DMS114 treated with DMSO at 0.1 percent for 48 hours (cell line): Measurements from ENCODE around the gene POU2F3.
A peak's percentile ranks its signal among the peaks of the same experiment; 100 is the strongest.

Source experiments
- DNase-seq: peaks from one replicate; lab custom pipeline; 2025; ENCODE audit not compliant: unreplicated experiment; lab: John Stamatoyannopoulos, UW

The POU2F3 gene

DNA sequence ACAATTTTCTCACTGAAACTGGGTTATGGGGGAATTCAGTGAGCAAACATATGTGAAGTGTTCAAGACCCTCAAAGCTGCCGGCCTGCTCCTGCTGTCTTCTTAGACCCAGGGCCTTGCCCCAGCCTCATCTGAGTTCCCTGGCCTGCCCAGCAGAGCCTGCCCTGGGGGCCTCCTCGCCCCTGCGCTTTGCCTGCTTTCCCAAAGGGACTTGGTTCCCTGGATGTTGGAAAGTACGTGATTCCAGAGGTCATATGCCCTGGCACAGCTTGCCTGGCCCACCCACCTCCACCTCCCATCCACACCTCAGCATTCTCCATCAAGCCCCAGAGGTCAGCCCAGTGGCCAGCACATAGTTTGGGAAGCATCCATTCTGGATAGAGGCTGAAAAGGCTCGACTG is 13.7 kb upstream of the POU2F3 start:
- no peak for DNase-seq

DNA sequence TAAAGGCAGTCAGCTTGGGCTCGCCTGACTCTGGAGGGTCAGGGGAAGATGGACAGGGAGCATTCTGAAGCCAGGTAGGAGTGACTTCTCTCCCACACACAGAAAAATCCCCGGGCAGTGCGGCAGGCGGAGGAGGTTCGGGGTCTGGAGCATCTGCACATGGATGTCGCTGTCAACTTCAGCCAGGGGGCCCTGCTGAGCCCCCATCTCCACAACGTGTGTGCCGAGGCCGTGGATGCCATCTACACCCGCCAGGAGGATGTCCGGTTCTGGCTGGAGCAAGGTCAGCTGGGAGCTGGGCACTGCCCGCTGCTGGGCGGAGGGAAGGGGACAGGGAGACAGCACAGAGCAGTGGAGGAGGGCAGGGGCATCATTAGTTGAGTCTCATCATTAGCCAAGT is 13.2 kb upstream of the POU2F3 start:
- no peak for DNase-seq

DNA sequence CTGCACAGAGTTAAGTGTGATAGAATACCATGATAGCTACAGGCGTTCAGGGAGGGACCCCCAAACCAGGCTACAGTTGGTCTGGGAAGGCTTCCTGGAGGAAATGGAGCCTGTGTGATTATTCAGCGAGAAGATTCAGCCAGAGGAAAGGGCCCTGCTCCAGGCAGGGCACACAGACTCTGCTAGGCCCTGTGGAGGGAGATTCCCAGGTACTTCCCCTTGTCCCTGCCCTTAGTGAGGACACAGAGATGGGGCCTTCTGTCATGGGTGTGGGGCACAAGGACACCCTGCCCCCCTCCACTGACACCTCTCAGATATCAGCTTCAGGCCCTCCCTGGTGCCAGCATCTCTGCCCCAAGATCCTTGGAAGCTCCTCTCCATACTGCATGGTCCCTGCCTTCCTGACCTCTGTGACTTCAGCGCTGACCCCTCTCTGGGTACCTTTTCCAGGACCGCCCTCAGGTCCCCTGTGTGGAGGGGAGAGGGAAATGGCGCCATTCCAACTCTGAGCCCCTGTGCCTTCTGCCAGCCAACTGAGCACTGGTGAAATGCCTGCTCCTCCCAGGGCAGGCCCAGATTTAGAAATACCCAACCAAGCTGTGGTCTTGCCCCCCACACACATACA is 12.6 kb upstream of the POU2F3 start:
- DNase-seq = no peak

DNA sequence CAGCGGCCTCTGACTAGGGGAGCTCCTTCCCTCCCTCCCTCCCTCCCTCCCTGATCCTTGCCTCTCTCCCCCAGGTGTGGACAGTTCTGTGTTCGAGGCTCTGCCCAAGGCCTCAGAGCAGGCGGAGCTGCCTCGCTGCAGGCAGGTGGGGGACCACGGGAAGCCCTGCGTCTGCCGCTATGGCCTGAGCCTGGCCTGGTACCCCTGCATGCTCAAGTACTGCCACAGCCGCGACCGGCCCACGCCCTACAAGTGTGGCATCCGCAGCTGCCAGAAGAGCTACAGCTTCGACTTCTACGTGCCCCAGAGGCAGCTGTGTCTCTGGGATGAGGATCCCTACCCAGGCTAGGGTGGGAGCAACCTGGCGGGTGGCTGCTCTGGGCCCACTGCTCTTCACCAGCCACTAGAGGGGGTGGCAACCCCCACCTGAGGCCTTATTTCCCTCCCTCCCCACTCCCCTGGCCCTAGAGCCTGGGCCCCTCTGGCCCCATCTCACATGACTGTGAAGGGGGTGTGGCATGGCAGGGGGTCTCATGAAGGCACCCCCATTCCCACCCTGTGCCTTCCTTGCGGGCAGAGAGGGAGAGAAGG is 11.1 kb upstream of the POU2F3 start:
- no peak for DNase-seq

DNA sequence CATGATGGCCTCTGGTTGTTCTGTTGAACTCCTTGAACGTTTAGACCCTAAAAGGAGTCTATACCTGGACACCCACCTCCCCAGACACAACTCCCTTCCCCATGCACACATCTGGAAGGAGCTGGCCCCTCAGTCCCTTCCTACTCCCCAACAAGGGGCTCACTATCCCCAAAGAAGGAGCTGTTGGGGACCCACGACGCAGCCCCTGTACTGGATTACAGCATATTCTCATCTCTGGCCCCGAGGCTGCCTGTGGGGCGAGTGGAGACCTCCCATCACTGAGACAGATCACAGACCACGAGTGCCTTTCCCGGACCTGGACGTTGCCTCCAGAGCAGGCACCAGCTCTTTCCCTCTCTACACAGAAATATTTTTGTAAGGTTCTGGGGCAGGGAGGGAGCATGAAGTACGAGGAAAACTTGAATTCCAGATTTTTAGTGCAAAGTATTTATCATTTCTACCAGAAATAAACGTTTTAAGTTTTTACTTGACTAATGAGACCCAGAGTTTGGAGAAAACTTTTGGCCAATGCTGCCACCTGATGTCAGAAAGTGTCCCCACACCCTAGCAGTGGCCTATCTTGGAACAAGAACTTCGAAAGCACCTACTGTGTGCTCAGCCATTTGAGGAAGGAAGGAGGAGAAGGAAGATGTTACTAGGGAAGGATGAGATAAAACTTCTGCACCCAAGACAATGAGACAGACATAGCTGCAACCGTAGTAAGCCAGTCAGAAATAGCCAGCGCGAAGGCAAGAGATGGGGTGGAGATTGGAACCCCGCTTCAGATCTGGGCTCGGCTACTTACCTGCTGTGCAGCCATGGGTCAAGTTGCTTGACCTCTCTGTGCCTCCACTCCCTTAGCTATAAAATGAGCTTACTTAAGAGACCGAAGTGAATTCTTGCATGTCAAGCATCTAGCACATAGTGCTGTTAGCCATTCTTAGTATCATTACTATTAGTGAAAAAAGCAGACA is 10.2 kb upstream of the POU2F3 start:
- peak; percentile 3 for DNase-seq

DNA sequence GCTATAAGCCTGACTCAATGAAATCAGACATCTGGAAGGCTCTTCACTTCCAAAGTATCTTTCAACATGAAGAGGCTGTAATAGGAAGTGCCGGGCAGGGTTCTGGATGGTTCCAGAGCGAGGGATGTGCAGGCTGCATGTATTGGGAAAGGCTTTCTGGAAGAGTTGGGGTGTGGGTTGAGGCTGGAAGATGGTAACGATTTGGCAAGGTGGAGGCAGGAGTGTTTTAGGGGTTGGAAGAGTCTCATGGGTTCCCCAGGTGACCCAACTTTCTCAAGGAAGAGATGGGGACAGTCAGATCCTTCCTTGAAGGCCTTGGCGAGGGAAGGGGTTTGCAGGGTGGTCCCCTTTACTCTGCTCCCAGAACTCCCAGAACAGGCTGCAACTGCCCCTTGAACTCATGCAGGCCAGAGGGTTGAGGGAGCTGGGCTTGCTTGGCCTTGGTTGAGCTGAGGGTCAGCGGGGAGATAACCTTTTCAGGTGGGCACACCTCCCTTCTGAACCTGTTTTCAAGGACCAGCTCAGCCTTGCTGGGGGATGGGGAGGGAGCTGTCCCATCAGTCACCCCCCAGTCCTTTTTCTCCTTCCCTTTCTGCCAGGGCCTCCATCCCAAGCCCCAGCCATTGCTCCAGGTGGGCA is 9.4 kb upstream of the POU2F3 start:
- no peak for DNase-seq

DNA sequence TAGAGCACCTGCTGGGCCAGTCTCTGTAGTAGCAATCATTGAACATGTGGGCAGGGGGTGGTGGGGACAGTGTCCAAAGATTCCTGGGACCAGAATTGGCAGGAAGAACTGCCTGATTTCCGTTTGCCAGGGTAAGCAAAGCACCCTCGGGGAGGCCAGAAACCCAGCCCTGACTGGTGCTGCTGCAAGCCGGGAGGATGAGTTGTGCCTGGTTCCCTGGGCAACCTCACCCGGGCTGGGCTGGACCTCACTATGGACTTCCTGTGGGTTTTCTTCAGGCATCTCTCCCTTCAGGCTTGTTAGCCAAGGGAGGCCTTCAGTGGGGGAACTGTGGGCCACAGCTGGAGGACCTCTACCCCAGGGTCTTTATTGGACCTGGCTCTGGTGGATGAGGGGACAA is 8.0 kb upstream of the POU2F3 start:
- no peak for DNase-seq

DNA sequence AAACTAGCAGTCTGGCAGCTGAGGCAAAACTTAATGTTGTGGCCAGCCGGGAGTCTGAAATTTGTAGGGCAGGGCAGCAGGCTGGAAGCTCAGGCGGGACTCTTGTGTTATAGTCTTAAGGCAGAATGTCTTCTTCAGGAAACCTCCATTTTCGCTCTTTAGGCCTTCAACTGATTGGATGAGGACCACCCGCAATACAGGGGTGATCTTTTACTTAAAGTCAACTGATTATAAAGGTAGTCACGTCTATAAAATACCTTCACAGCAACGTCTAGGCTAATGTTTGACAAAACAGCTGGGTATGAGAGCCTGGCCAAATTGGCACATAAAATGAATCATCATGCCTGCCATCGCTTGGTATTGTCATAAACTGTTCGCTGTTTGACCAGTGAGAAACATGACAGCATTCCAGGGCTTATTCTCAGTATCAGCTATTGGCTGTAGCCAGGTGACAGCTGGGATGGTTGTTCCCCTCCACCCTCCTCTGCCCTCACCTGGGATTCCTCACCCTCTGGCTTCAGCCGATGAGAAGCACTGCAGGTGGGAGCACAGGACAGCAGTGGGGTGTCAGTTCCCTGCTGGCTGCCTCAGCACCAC is 6.6 kb upstream of the POU2F3 start:
- no peak for DNase-seq

DNA sequence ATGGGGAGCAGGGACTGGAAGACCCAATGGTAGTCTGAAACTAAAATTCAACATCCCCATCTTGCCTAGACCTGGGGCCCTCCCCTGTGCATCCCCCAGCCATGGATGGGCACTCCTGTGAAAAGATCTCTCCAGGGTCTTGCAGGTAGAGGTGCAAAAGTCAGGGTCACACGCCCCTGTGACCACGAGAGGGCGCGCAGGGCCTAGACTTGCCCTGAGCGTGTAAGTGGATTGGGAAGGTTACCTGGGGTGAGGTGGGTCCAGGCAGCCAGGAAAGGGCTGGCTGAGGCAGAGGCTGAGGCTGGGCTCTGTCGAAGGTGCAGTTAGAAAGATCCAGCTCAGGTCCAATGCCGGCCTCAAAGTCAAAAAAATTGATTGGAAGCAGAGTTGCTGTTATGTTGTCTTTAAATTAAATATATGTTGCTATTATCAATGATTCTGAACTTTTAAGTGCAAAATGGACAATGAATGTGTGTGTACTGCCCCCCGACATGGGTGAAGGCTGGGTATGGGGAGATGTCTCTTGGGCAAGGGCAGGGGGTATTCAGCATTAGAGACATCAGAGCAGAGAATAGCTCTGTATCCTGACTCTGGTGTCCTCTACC is 4.8 kb upstream of the POU2F3 start:
- DNase-seq = no peak

DNA sequence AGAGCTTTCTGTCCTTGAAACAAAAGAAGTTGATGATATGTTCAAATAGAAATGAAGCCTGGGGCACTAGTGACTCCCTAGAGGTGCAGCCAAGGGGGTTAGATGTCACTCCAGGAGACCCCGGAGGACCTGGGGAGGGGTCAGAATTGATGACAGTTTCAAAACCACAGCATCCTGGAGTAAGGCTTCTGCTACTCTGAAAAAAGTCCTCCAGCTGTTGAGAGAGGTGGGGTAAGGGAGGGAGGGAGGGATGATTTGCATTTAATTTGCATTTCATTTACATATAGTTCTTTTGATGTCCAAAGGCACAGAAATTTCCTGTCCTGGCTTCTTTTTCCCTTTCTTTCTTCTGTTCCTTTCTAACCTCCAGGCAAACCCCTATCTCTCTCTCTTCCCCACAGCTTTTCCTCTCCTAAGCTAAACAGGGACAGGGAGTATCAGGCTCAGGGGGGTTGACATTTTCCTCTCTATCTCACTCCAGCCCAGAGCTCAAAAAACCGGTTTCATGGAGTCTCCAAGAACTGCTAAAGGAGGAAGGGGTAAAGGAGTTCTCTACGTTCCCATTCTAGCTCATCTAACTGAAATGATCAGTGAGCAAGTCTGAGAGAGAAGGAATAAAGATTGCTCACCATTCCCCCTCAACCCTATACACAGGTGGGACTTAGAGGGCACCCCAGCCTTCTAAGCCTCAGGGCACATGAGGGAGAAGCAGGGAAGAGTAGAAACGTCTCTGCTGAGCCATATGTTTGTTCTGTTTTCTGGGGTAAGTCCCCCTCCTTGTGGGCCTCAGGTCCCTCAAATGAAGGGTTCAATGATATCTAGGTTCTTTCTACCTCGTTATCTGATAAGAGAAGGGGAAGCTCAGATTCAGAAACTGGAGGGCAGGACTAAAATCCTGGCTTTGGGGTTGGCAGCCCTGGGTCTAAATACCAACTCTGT is 3.5 kb upstream of the POU2F3 start:
- DNase-seq = no peak

DNA sequence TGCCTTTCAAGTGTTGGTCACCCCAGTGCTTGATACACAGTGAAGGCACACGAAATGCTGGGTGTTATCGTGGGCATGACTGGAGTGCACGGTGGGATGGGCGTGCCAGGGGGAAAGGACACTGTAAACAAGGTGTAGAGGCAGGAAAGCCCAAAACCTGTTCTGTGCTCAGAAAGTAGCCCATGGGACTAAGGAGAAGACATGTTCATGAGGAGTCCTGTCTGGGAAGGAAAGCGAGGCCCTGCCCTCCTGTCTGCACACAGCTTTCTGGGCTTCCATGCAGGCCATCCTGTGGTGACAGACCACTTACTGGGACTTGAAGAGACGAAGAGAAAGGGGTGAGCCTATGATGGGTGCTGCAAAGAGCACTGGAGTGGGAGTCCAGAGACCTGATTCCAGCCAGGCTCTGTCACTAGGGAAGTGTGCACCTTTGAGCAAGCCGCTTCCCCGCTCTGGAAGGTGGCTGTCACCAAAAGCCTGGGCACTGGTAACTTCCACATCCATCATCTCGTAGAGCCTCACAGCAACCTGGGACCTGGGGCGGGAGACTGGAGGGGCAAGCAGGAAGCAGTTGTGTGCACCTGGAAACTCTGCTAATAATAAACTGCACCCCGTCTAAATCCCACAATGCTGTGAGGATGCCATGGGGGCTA is 846 bp upstream of the POU2F3 start:
- DNase-seq = no peak

DNA sequence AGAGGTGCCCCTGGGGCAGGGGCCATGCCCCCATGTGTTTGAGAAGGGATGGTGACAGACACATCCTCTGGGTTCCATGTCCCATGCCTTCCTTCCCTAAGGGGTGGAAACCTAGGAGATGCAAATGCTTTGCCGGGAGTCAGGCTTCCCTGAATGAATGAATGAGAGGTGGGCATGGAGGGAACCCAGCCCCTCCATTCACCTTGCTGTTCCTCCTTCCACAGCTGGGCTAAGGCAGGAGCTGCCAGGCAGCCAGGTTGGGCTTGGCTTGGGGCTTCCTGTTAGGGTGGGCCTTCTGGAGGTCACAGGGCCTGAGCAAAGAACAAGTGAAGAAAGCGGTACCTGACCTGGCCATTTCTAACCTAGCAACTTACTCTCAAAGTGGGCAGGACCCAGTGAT is 926 bp downstream of the POU2F3 start:
- DNase-seq = no peak

DNA sequence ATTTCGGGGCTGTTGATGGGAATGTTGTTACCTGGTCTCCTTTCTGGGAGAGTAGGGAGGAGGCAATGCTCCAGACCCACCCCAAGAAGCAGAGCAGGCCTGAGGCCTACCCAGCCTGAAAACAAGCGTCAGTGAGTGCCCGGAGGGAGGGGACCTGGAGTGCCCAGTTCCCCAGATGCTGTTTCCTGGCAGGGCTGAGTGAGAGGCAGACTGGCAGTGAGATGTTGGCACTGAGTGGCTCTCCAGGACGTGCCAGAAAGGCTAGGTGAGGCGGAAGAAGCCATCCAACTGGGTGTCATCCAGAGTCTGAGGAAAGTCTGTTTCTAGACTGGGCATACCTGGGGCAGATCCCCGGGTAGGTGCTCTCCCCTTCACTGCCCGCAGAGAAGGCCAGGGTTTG is 1.3 kb downstream of the POU2F3 start:
- no peak for DNase-seq

DNA sequence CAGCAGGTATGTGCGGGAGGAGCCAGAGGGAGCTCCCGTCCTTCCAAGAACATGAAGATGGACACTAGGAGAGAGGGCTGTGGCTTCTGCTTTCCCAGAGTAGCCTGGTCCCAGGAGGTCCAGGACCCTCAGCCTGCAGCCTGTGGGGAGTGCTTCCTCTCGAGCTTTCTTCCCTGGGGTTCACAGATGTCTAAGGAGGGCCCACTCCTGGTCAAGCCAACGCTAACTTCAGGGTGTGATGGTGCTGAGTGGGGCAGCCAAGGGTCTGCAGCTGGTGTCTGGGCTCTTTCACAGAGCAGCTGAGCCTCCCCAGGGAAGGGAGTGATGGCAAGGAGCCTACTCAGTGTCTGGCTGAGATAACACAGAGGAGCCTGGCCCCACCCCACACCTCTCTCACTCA is 3.3 kb downstream of the POU2F3 start:
- DNase-seq = no peak

DNA sequence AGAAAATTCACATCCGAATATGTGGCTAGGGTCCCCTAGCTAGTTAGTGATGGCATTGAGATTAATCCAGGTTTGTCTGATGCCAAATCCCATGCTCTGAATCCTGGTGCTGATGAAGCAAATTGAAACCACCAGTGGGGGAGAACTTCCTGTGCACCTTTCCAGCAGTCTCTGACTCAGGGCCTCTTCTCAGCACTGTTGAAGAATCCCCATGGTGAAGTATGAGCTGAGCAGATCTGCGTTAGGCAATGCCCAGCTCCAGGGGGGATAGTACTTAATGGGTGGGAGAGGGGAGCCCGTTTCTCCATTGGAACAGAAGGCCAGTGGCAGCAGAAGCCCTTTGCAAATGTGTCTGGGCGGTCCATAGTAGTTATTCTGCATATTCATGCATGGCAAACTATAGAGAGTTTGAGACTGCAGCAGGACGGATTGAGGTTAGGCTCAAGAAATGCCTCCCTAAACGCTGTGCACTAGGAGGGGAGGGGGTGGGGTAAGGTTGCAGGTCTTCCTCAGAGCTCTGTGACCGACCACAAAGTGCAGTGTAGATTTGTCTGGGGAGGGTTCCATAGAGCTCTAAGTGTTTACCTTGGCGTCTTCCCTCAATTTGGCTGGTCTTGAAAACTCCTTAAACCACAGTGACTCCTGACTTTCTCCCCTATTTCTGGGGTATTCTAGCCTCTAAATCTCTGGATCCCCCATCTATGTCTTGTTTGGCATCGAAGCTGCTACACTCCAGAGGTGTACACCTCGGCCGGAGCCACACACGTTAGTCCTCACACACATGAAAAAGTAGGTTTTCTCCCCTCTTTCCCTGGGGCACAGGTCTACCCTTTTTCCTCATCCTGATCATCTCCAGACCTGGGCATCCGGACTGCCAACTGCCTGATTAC is 4.8 kb downstream of the POU2F3 start:
- no peak for DNase-seq

DNA sequence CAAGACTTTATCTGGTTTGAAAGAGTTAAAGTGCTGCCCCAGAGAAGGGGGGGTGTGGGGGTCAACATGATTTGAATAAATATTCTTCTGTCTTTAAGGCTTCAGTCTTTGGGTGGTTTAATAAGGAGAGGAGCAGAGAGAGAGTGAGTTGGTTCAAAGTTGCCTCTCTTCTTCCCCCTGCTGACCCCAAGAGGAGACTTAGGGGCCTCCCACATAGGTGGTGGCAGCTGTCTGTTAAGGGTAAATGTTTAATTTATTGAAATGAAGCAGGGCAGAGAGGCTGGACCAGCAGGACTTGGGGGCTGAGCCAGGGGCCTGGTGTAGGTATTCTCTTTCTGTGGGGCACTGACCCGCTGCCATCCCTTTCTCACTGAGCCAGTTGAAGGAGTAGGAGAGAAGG is 5.5 kb downstream of the POU2F3 start:
- DNase-seq = no peak

DNA sequence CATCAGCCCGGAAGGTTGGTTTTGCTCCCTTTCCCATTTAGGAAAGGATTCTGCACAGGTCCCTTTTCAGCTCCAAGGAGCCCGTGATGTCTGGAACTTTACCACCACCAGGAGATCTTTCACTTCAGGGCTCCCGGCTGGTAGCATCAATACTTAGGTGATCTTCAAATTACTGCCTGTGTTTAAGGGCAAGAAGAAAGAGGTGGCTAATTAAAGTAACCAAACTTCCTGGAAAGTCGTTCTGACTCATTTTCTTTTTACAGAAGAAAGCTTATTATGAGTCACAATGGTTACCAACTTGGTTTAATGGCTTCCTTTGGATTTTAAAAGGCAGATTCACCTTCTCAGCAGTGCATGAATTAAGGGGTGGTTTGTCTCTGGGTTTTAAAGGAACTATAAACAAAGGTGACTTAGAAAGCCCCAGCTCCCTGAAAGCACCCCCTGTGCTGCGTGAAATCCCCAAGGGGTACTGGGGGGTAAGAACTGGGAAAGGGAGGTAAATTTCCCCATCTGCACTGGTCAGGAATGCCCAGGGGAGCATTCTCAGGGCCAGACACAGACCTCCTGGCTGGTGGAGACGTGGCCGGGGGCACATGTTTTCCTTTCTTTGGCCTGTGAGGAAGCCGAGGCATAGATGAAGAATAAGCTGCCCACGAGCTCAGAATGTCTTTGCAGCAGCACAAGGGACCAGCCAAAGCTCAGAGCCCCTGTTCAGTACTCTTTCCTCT is 8.8 kb downstream of the POU2F3 start:
- DNase-seq = no peak
